Heart left ventricle (tissue), 16 donors: Measurements from ENCODE around the gene SGK2. TPM values are rescaled to one million over a fixed set of nuclear protein-coding genes. Genes with fewer than 3 reads are reported as not detected.

Experiments
- ATAC-seq, 4 donors: fragments of 200-7000 bp; cut with Tn5 transposase; one replicate each; pipeline ENCODE4 v1.9.1; 2020 to 2022; ENCODE audit warnings: moderate library complexity in 4 of 4, mild to moderate bottlenecking in 3 of 4, moderate number of reproducible peaks in 1 of 4
- DNase-seq, 5 donors: peaks; one replicate each; pipeline ENCODE4 v3.0.0-alpha.2; 2020
- H3K27ac ChIP-seq, 12 donors: fragments of 200-600 bp; sonication (generic) in 4 of 12; one replicate each; pipeline versions ENCODE4 v1.5.0 to v1.8.0; 2016 to 2022; ENCODE audit warnings: mild to moderate bottlenecking in 2 of 12
- H3K27me3 ChIP-seq, 9 donors: fragments of 200-600 bp; sonication (generic) in 2 of 9; one replicate each; pipeline versions ENCODE4 v1.5.1 to v1.8.0; 2016 to 2022; ENCODE audit warnings: mild to moderate bottlenecking in 3 of 9
- H3K36me3 ChIP-seq, 9 donors: fragments of 200-600 bp; sonication (generic) in 2 of 9; one replicate each; pipeline versions ENCODE4 v1.5.0 to v1.8.0; 2018 to 2022; ENCODE audit warnings: mild to moderate bottlenecking in 2 of 9
- H3K4me1 ChIP-seq, 12 donors: fragments of 200-600 bp; sonication (generic) in 4 of 12; one replicate each; pipeline versions ENCODE4 v1.5.0 to v1.8.0; 2016 to 2022; ENCODE audit warnings: mild to moderate bottlenecking in 3 of 12
- H3K4me3 ChIP-seq, 12 donors: fragments of 200-600 bp; sonication (generic) in 4 of 12; one replicate each; pipeline versions ENCODE4 v1.5.0 to v1.8.0; 2017 to 2022; ENCODE audit warnings: mild to moderate bottlenecking in 9 of 12, moderate library complexity in 4 of 12
- H3K9me3 ChIP-seq, 12 donors: fragments of 200-600 bp; sonication (generic) in 4 of 12; one replicate each; pipeline versions ENCODE4 v1.5.0 to v1.8.0; 2016 to 2022; ENCODE audit warnings: mild to moderate bottlenecking in 1 of 12
- CTCF ChIP-seq, 12 donors: fragments of 200-600 bp; sonication (generic) in 4 of 12; IDR thresholded peaks; one replicate each; pipeline versions ENCODE4 v1.5.0 to v1.8.0; 2018 to 2022; ENCODE audit warnings: antibody characterized with exemption in 12 of 12, mild to moderate bottlenecking in 5 of 12
- POLR2A ChIP-seq, 2 donors: fragments of 450-650 bp; IDR thresholded peaks; one replicate each; pipeline ENCODE4 v1.6.1; 2017; ENCODE audit warnings: antibody characterized with exemption in 2 of 2, mild to moderate bottlenecking in 2 of 2, moderate library complexity in 2 of 2
- WGBS, 4 donors: extraction: QIAGEN DNeasy Blood & Tissue Kit in 2 of 4; methylation state at CpG; one replicate each; pipeline versions ENCODE4 v1.1.5 to v1.1.7; 2013 to 2018; 5-methylcytosine and 5-hydroxymethylcytosine counted together
- intact Hi-C, 10 donors: fragments of 100-400 bp; cut with DNase I; formaldehyde crosslinking; loops; one replicate each; pipeline versions ENCODE4 v1.11.1 to v1.14.2; 2022
- polyA plus RNA-seq, 2 donors: library from polyadenylated mRNA; stranded (reverse); fragments of 200-250 nt; gene quantifications; one replicate each; pipeline ENCODE4 v1.2.3, GENCODE V29; 2013
- total RNA-seq, 9 donors: library from RNA; depleted of rRNA in 2 of 9; stranded (reverse); fragments of >200 nt in 2 of 9; fragmentation: NEBNext Ultra II Directional in 3 of 9; extraction: Animal tissue kit (Norgen Biotek cat#: 25700) in 3 of 9; gene quantifications; one replicate each; pipeline versions ENCODE4 v1.1.0 to v1.2.4, GENCODE V29; 2016 to 2023
- donor health status: ischemic (EF 13 %, LVEDD 7.1; RV severe dilation, severe dysfunction).
- donor health status: healthy with polysubstance abuse.
- donor health status: DM: no; HTN: yes; CAD: no.
- donor health status: DM: no; HTN: no; CAD: no.
- donor health status: ischemic (EF 25% LVEDD 6.9; RV normal size, moderate dysfunction).
- donor health status: ischemic (EF 25% LVEDD 5.7; RV mildly dilated, moderate dysfunction).
- donor health status: healthy.
- donor health status: DM: yes; HTN: yes; CAD: no.
- donor health status: ischemic (EF 35%, LVEDD 5.7; RV mildly dilated, moderate dysfunction).
- donor health status: nonischemic (EF 11% LVEDD 7.7; RV severe dilation, severe dysfunction).
- donor health status: DM: yes; HTN: yes; CAD: no.
- donor health status: PGD.
- donor health status: ischemic (EF 29% LVEDD 5.4; RV normal size, mild dysfunction).
- donor health status: nonischemic (EF 23%, LVEDD 6.1; RV moderate dilation, normal function).

Gene SGK2
- total and polyA plus RNA-seq, 11 donors, result 0.17 to 4.5 (median 0.65) TPM; not detected in 5

- DNase-seq, result no peak
- 66 to 80% (median 72%) methylated on average over 6 of the region's 6 CpGs for WGBS, 4 donors
- no peak overlapping the region for H3K4me3 ChIP-seq
- H3K4me1 ChIP-seq, result no peaks in the 10 kb centered on the region
- TF ChIP-seq CTCF (IDR thresholded peaks at IDR 0.05), result no peak
- no peak for ATAC-seq
- intact Hi-C loops, result loop anchor here in 7 of 10 donors (2.0 to 10.0 kb wide), 6 partner anchors 53 to 543 kb away; partner anchors contain the start of gene IFT52 (in 1 of the 7)
- H3K36me3 ChIP-seq, result peaks cover 0 to 26% (median 6%) of the 10 kb centered on the region in 9 donors
- no peaks in the 10 kb centered on the region for H3K27me3 ChIP-seq
- H3K27ac ChIP-seq, result no peak overlapping the region
- no peaks in the 10 kb centered on the region for H3K9me3 ChIP-seq
Observed at GRCh38 chr20:43538878-43539700, 19.7 kb upstream of the SGK2 start.

- DNase-seq (no peak), ATAC-seq (no peak)
- Histone ChIP-seq H3K27ac (no peak overlapping the region), H3K9me3 (no peaks in the 10 kb centered on the region), H3K36me3 (peaks cover 0 to 26% (median 8%) of the 10 kb centered on the region in 9 donors), H3K4me3 (no peak overlapping the region), H3K4me1 (no peaks in the 10 kb centered on the region), H3K27me3 (no peaks in the 10 kb centered on the region)
- TF ChIP-seq CTCF (IDR thresholded peaks at IDR 0.05) (no peak), POLR2A (IDR thresholded peaks at IDR 0.05) (no peak)
- intact Hi-C loops, result loop anchor here in 9 of 10 donors (2.0 to 10.0 kb wide), 7 partner anchors 52 to 547 kb away; partner anchors contain the start of gene IFT52 (in 1 of the 9)
- 86 to 89% (median 87%) methylated on average over 16 to 17 of the region's 17 CpGs for WGBS, 4 donors
Observed at GRCh38 chr20:43539975-43540672, 18.7 kb upstream of the SGK2 start.

DNA sequence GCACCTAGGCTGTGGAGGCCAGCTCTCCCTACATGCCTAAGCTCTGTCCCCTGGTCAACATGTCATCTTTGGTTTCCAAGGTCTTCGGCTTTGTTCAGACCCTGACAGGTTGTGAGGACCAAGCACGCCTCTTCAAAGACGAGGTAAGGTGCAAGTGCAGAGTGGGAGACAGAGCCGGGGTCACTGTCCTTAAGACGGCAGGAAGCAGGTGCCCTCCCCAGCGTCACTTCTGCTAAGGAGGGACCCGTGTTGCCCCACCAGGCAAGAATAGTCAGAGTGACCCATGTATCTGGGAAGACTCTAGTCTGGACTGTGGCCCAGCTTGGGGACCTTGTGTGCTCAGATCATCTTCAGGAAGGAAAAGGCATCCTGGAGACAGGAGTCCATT is 18.2 kb upstream of the SGK2 start:
- H3K4me1 ChIP-seq, result no peaks in the 10 kb centered on the region
- DNase-seq (no peak), ATAC-seq (no peak)
- peaks cover 0 to 22% (median 8%) of the 10 kb centered on the region in 9 donors for H3K36me3 ChIP-seq
- H3K27me3 ChIP-seq, result no peaks in the 10 kb centered on the region
- no peak overlapping the region for H3K4me3 ChIP-seq
- WGBS, 4 donors, result 86 to 93% (median 90%) methylated on average over 7 of the region's 7 CpGs
- no peak overlapping the region for H3K27ac ChIP-seq
- intact Hi-C loops, result loop anchor here in 2 of 10 donors (5.0 kb wide), 2 partner anchors 542 to 547 kb away; no protein-coding TSS in a partner anchor
- H3K9me3 ChIP-seq, result no peaks in the 10 kb centered on the region
- TF ChIP-seq CTCF (IDR thresholded peaks at IDR 0.05) (no peak), POLR2A (IDR thresholded peaks at IDR 0.05) (no peak)

GRCh38 chr20:43541214-43541613 is 17.6 kb upstream of the SGK2 start:
- Histone ChIP-seq H3K4me1 (no peaks in the 10 kb centered on the region), H3K36me3 (peaks cover 0 to 19% (median 6%) of the 10 kb centered on the region in 9 donors), H3K9me3 (no peaks in the 10 kb centered on the region), H3K27me3 (no peaks in the 10 kb centered on the region), H3K4me3 (no peak overlapping the region), H3K27ac (no peak overlapping the region)
- TF ChIP-seq POLR2A (IDR thresholded peaks at IDR 0.05) (no peak), CTCF (IDR thresholded peaks at IDR 0.05) (no peak)
- intact Hi-C loops, result loop anchor here in 2 of 10 donors (5.0 kb wide), 2 partner anchors 541 to 546 kb away; no protein-coding TSS in a partner anchor
- ATAC-seq, result no peak
- no peak for DNase-seq
- 64 to 78% (median 72%) methylated on average over 2 of the region's 2 CpGs for WGBS, 4 donors
